ENCODE measurements around the gene NSD1. TPM values are rescaled to one million over a fixed set of nuclear protein-coding genes. Genes with fewer than 3 reads are reported as not detected.

Gene NSD1
- total and polyA plus RNA-seq, 7 donors = 3.0 to 41.5 (median 34.6) TPM

- no peak overlapping the region for H3K4me3 ChIP-seq
- H3K27ac ChIP-seq = no peak overlapping the region
- no peaks in the 10 kb centered on the region for H3K36me3 ChIP-seq
- no peak for TF ChIP-seq EP300 (IDR thresholded peaks at IDR 0.05)
- TF ChIP-seq CTCF (IDR thresholded peaks at IDR 0.05) = no peak
- TF ChIP-seq POLR2AphosphoS5 (IDR thresholded peaks at IDR 0.05) = no peak
- no peaks in the 10 kb centered on the region for H3K9me3 ChIP-seq
- H3K4me1 ChIP-seq = peaks cover 0 to 38% (median 18%) of the 10 kb centered on the region in 4 donors
- 88 to 91% methylated on average over 13 of the region's 13 CpGs for WGBS, 2 donors
- intact Hi-C loops (cut with DNase I) = no loop called here
- no peak for DNase-seq
- H3K27me3 ChIP-seq = peaks cover 0 to 26% (median 23%) of the 10 kb centered on the region in 3 donors
Measured at GRCh38 chr5:177090813-177091212, 42.8 kb upstream of the NSD1 start.

GRCh38 chr5:177091232-177091631 lies 42.3 kb upstream of the NSD1 start:
- DNase-seq = no peak
- no peak overlapping the region for H3K4me3 ChIP-seq
- peaks cover 0 to 37% (median 18%) of the 10 kb centered on the region in 4 donors for H3K4me1 ChIP-seq
- intact Hi-C loops (cut with DNase I) = no loop called here
- no peak overlapping the region for H3K27ac ChIP-seq
- TF ChIP-seq EP300 (IDR thresholded peaks at IDR 0.05) (no peak), POLR2AphosphoS5 (IDR thresholded peaks at IDR 0.05) (no peak), CTCF (IDR thresholded peaks at IDR 0.05) (no peak), POLR2A (IDR thresholded peaks at IDR 0.05) (no peak)
- H3K36me3 ChIP-seq = no peaks in the 10 kb centered on the region
- WGBS, 2 donors = 84 to 88% methylated on average over 3 of the region's 3 CpGs
- peaks cover 0 to 26% (median 23%) of the 10 kb centered on the region in 3 donors for H3K27me3 ChIP-seq
- no peaks in the 10 kb centered on the region for H3K9me3 ChIP-seq

GRCh38 chr5:177092178-177093081 lies 41.1 kb upstream of the NSD1 start:
- Histone ChIP-seq H3K9me3 (no peaks in the 10 kb centered on the region), H3K27ac (no peak overlapping the region), H3K27me3 (peaks cover 0 to 17% (median 16%) of the 10 kb centered on the region in 3 donors), H3K4me3 (no peak overlapping the region), H3K36me3 (no peaks in the 10 kb centered on the region), H3K4me1 (peaks cover 0 to 25% (median 8%) of the 10 kb centered on the region in 4 donors)
- no peak for DNase-seq
- intact Hi-C loops (cut with DNase I) = no loop called here
- no peak for TF ChIP-seq EP300 (IDR thresholded peaks at IDR 0.05)
- no peak for TF ChIP-seq CTCF (IDR thresholded peaks at IDR 0.05)
- no peak for TF ChIP-seq POLR2AphosphoS5 (IDR thresholded peaks at IDR 0.05)
- TF ChIP-seq POLR2A (IDR thresholded peaks at IDR 0.05) = no peak
- WGBS, 2 donors = 87 to 90% methylated on average over 32 of the region's 32 CpGs

- TF ChIP-seq EP300 (IDR thresholded peaks at IDR 0.05) (no peak), POLR2AphosphoS5 (IDR thresholded peaks at IDR 0.05) (no peak), POLR2A (IDR thresholded peaks at IDR 0.05) (no peak), CTCF (IDR thresholded peaks at IDR 0.05) (no peak)
- H3K4me3 ChIP-seq = no peak overlapping the region
- 92 to 95% methylated on average over 40 of the region's 40 CpGs for WGBS, 2 donors
- DNase-seq = no peak
- no peak overlapping the region for H3K27ac ChIP-seq
- H3K27me3 ChIP-seq = peaks cover 0 to 10% (median 10%) of the 10 kb centered on the region in 3 donors
- no peaks in the 10 kb centered on the region for H3K9me3 ChIP-seq
- H3K36me3 ChIP-seq = no peaks in the 10 kb centered on the region
- peaks cover 0 to 23% (median 4%) of the 10 kb centered on the region in 4 donors for H3K4me1 ChIP-seq
- intact Hi-C loops (cut with DNase I) = no loop called here
Measured at GRCh38 chr5:177093082-177093712, 40.4 kb upstream of the NSD1 start.

Data from sigmoid colon (tissue), 7 donors.